AG10803 (cell line): ENCODE measurements around the gene POLR2L.

ENCODE experiments used
- DNase-seq: peaks from one replicate; pipeline ENCODE4 v3.0.0; 2010; ENCODE audit warnings: low read depth
- H3K4me3 ChIP-seq: 2 replicates; pipeline ENCODE4 v1.5.1; 2011; ENCODE audit warnings: mild to moderate bottlenecking, low read length, control low read depth
- TF ChIP-seq, protein P1 (sequence below): conservative IDR thresholded peaks from 2 replicates; pipeline ENCODE4 v1.5.1; 2011; ENCODE audit warnings: mild to moderate bottlenecking, low read length, control low read depth, inconsistent platforms

Gene POLR2L

DNA sequence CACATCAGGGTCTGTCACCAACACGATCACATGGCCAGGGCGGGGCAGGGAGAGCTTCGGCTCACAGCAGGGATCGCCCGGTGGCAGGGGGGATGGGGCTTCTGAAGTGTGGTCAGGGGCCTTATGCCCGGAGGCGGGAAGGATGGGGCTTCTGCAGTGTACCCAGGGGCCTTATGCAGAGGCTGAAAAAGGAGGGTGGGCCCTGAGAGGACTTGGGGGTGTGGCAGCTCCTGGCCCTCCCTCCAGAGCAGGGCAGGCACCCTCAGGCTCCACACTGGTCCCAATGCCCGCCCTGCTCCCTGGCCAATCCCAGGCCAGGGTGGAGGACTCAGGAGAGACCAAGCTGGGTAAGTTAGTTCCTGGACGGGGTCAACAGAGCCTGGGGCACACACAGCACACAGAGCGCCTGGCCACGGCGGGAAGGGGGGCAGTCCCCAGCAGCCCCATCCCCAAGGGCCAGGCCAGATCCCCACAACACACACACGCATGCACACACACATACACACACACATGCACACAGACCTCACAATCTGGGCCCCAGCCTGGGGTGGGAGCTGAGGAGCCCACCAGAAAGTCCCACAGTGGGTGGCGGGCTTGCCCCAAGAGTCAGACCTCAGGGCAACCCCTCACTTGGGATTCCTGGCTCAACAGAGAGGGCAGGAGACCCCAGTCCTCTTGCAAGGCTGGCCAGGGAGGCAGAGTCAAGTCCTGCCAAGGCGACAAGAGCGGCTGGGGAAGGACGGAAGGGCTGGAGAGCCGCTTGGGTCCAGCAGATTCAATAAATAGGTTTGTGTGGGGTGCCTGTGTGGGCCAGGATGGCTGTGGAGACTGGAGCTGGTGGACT, 51.4 kb downstream of the POLR2L start:
- peak; percentile 18 for DNase-seq

DNA sequence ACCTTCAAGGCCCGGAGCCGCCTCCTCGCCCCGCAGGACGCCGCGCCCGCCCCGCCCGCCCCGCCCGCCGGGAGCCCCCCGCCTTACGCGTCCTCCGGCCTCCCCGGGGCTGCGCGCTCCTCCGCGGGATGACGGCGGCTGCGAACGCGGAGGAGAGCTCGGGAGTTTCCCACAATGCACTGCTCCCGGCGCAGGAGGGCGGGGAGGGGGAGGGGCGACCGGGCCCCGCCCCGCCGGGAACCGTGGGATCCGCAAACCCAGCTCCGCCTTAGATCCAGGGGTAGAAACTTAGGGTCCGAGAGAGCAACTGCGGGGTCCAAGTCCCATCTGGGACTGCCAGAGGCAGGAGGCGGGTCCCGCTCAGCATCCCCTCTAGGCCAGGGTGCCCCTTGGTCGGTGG, 52.4 kb downstream of the POLR2L start, which contains the start of gene CEND1:
CEND1 (minus strand) TSS at position 148 of the 400 bp plus-strand sequence. CDS start 1,514 bp downstream, outside the sequence.
- peak within 1 kb of the TSS; percentile 34 for H3K4me3 ChIP-seq
- DNase-seq = peak; percentile 41
- TF ChIP-seq, protein P1, sequence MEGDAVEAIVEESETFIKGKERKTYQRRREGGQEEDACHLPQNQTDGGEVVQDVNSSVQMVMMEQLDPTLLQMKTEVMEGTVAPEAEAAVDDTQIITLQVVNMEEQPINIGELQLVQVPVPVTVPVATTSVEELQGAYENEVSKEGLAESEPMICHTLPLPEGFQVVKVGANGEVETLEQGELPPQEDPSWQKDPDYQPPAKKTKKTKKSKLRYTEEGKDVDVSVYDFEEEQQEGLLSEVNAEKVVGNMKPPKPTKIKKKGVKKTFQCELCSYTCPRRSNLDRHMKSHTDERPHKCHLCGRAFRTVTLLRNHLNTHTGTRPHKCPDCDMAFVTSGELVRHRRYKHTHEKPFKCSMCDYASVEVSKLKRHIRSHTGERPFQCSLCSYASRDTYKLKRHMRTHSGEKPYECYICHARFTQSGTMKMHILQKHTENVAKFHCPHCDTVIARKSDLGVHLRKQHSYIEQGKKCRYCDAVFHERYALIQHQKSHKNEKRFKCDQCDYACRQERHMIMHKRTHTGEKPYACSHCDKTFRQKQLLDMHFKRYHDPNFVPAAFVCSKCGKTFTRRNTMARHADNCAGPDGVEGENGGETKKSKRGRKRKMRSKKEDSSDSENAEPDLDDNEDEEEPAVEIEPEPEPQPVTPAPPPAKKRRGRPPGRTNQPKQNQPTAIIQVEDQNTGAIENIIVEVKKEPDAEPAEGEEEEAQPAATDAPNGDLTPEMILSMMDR = no peak

More for the DNA sequence above, 51.4 kb downstream of the POLR2L start:
- no peak overlapping the region for H3K4me3 ChIP-seq
- TF ChIP-seq, protein P1 = no peak
